ENCODE results near the gene KHDRBS2.

- TF ChIP-seq POLR2AphosphoS5 (IDR thresholded peaks at IDR 0.05; ENCODE audit: low read depth, low read length) (no peak), REST (IDR thresholded peaks at IDR 0.05; ENCODE audit: insufficient read depth in 1 of 2, low read depth in 2 of 2, low read length in 2 of 2) (no peak), TAF1 (IDR thresholded peaks at IDR 0.05; ENCODE audit: borderline replicate concordance, insufficient read depth, low read length) (no peak), FOXP2 (optimal IDR thresholded peaks at IDR 0.05; ENCODE audit: borderline replicate concordance, extremely low read depth, extremely low read length, insufficient read depth) (no peak), SIN3A (IDR thresholded peaks at IDR 0.05; ENCODE audit: borderline replicate concordance, insufficient read depth, low read length) (no peak)
Measured at GRCh38 chr6:62288562-62288961, 2.5 kb upstream of the KHDRBS2 start.

Data from PFSK-1 (cell line).